HG02642 (cell line): ENCODE measurements around the gene B3GAT2.
A peak's percentile ranks its signal among the peaks of the same experiment; 100 is the strongest.

Experiments
- ATAC-seq: cut with Tn5 transposase; IDR thresholded peaks from one replicate; pipeline ENCODE4 v1.9.1; 2021; ENCODE audit warnings: mild to moderate bottlenecking; ENCODE audit not compliant: unreplicated experiment, poor library complexity

Gene B3GAT2

GRCh38 chr6:70901324-70901723, 55.5 kb downstream of the B3GAT2 start:
- no peak for ATAC-seq

- no peak for ATAC-seq
Measured at GRCh38 chr6:70900047-70900446, 56.8 kb downstream of the B3GAT2 start.

- ATAC-seq = no peak
Measured at GRCh38 chr6:70894001-70894400, 62.9 kb downstream of the B3GAT2 start.

- no peak for ATAC-seq
Measured at GRCh38 chr6:70889270-70889669, 67.6 kb downstream of the B3GAT2 start.

- no peak for ATAC-seq
Measured at GRCh38 chr6:70886661-70887060, 70.2 kb downstream of the B3GAT2 start.

- no peak for ATAC-seq
Measured at GRCh38 chr6:70886071-70886470, 70.8 kb downstream of the B3GAT2 start.

GRCh38 chr6:70884074-70884983, 72.5 kb downstream of the B3GAT2 start:
- ATAC-seq = peak; percentile 86

- ATAC-seq = no peak
Measured at GRCh38 chr6:70879496-70879895, 77.4 kb downstream of the B3GAT2 start.

- ATAC-seq = no peak
Measured at GRCh38 chr6:70874181-70874913, 82.5 kb downstream of the B3GAT2 start.

GRCh38 chr6:70872469-70872868, 84.4 kb downstream of the B3GAT2 start:
- no peak for ATAC-seq

GRCh38 chr6:70864401-70864800, 92.5 kb downstream of the B3GAT2 start:
- no peak for ATAC-seq

- ATAC-seq = no peak
Measured at GRCh38 chr6:70863343-70863742, 93.5 kb downstream of the B3GAT2 start.

GRCh38 chr6:70860920-70861319, 95.9 kb downstream of the B3GAT2 start:
- ATAC-seq = no peak

- ATAC-seq = no peak
Measured at GRCh38 chr6:70860045-70860444, 96.8 kb downstream of the B3GAT2 start.

GRCh38 chr6:70857387-70858077, 99.3 kb downstream of the B3GAT2 start:
- ATAC-seq = peak; percentile 100

GRCh38 chr6:70852667-70853246, 104.1 kb downstream of the B3GAT2 start:
- ATAC-seq = no peak

GRCh38 chr6:70849348-70850069, 107.4 kb downstream of the B3GAT2 start:
- no peak for ATAC-seq

- ATAC-seq = no peak
Measured at GRCh38 chr6:70847106-70848084, 109.5 kb downstream of the B3GAT2 start.
